NCI-H1930 (cell line): ENCODE results near the gene ZNF738.
"Not testable (repeated sequence)": the region's sequence is repeated elsewhere in the genome, so short reads cannot be mapped to it uniquely, and the experiment has no call there.

ENCODE experiments used
- DNase-seq, 2 experiments: peaks; one replicate each; lab custom pipeline; 2025; lab: John Stamatoyannopoulos, UW

ZNF738 gene

GRCh38 chr19:21358768-21359451 is at the start of gene ZNF738:
Gene ZNF738 (plus strand): TSS chr19:21359000. CDS start chr19:21359141, 141 bp downstream.
- DNase-seq: peak; percentile 67 to 77

- not testable (repeated sequence) for DNase-seq
These were observed 46.0 kb upstream of the ZNF738 start for GRCh38 chr19:21312807-21313206.

- DNase-seq: no peak
These were observed 44.1 kb upstream of the ZNF738 start for GRCh38 chr19:21314676-21315075.

- no peak for DNase-seq
These were observed 41.0 kb upstream of the ZNF738 start for GRCh38 chr19:21317821-21318220.

- no peak for DNase-seq
These were observed 37.7 kb upstream of the ZNF738 start for GRCh38 chr19:21321134-21321533.

GRCh38 chr19:21321996-21322395 is 36.8 kb upstream of the ZNF738 start:
- no peak for DNase-seq

- DNase-seq: no peak
These were observed 36.3 kb upstream of the ZNF738 start for GRCh38 chr19:21322528-21322927.

- DNase-seq: no peak
These were observed 35.8 kb upstream of the ZNF738 start for GRCh38 chr19:21323000-21323399.

- no peak for DNase-seq
These were observed 32.6 kb upstream of the ZNF738 start for GRCh38 chr19:21326169-21326568.

GRCh38 chr19:21328406-21328805 is 30.4 kb upstream of the ZNF738 start:
- DNase-seq: no peak

GRCh38 chr19:21328885-21329605 is 29.8 kb upstream of the ZNF738 start, which contains the start of gene ZNF708:
Gene ZNF708 (minus strand): TSS chr19:21329410. CDS start chr19:21329212, 198 bp downstream.
- peak; percentile 67 to 74 for DNase-seq

GRCh38 chr19:21335721-21336120 is 23.1 kb upstream of the ZNF738 start:
- no peak for DNase-seq

- not testable (repeated sequence) for DNase-seq
These were observed 14.0 kb upstream of the ZNF738 start for GRCh38 chr19:21344841-21345240.

- no peak for DNase-seq
These were observed 6.0 kb upstream of the ZNF738 start for GRCh38 chr19:21352830-21353229.

- DNase-seq: no peak
These were observed 3.5 kb downstream of the ZNF738 start for GRCh38 chr19:21362291-21362690.

- no peak for DNase-seq
These were observed 25.3 kb downstream of the ZNF738 start for GRCh38 chr19:21383980-21384582.

GRCh38 chr19:21396121-21396520 is 37.3 kb downstream of the ZNF738 start:
- no peak for DNase-seq

- DNase-seq: peak; percentile 40 to 61
These were observed 38.2 kb downstream of the ZNF738 start, which contains the start of gene ZNF493 for GRCh38 chr19:21396893-21397572. Gene ZNF493 (plus strand): TSS chr19:21397133. CDS start chr19:21397238, 105 bp downstream.

- DNase-seq: no peak
These were observed 40.1 kb downstream of the ZNF738 start for GRCh38 chr19:21398851-21399250.

GRCh38 chr19:21402303-21402985 is 43.6 kb downstream of the ZNF738 start:
- no peak for DNase-seq

- no peak for DNase-seq
These were observed 51.4 kb downstream of the ZNF738 start for GRCh38 chr19:21410166-21410565.

GRCh38 chr19:21422244-21422643 is 63.4 kb downstream of the ZNF738 start:
- DNase-seq: no peak
